GM19468 (cell line): ENCODE measurements around the gene AKAP6.

Experiments used
- ATAC-seq: cut with Tn5 transposase; IDR thresholded peaks from one replicate; pipeline ENCODE4 v1.9.1; 2021; ENCODE audit warnings: mild to moderate bottlenecking, moderate library complexity, moderate number of reproducible peaks; ENCODE audit not compliant: unreplicated experiment; ENCODE audit errors: extremely low read depth

AKAP6 gene

DNA sequence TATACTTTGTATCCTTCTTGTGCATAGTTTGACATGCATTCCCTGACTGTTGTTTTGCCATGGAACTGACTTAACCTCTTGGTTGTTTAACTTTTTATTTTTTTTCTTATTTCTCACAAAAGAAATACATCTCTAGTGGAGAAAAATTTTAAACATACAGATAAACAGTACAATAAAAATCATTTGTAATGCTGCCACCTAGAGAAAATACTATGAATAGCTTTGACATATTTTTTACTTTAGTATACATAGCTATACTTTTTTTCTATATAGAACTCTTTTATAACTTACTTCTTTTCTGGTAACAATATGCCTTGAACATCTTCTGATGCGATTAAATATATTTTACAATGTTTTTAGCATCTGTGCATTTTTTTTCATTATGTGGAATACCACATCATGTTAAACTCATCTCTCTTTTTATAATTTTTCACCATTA lies 184.5 kb downstream of the AKAP6 start:
- no peak for ATAC-seq

DNA sequence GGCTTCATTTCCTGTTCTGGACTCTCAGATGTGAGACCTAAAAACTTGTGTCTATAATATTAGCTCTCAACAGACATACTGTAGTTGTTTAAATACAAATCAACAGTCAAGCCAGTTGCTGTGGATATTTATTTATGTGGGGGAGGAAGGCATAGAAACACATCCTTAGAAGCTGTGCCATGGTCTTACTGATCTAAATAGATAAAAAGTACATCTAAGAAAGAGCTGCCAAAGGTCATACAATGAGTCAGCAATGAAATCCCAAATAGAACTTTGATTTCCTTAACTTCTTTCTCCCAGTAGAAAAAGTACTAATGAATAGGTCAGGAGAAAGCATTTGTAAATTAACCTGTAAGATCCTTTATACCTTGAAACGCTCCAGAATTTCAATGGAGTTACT lies 185.1 kb downstream of the AKAP6 start:
- ATAC-seq, result no peak

DNA sequence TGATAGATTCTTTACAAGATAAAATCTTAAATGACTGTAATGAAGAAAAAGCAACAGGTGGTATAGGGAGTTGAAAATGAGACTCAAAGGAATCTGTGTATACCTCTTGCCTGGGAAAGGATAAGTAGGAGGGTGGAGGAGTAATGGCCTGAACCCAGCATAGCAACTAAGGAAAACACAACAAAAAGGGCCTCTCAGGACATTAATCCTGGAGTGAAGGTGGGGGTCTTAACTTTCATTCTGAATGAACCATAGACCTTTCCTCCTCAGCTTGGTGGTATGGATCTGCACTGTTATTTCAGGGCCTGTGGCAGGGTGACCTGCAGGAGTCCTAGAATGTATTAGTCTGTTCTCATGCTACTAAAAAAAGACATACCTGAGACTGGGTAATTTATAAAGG lies 185.6 kb downstream of the AKAP6 start:
- ATAC-seq, result no peak

DNA sequence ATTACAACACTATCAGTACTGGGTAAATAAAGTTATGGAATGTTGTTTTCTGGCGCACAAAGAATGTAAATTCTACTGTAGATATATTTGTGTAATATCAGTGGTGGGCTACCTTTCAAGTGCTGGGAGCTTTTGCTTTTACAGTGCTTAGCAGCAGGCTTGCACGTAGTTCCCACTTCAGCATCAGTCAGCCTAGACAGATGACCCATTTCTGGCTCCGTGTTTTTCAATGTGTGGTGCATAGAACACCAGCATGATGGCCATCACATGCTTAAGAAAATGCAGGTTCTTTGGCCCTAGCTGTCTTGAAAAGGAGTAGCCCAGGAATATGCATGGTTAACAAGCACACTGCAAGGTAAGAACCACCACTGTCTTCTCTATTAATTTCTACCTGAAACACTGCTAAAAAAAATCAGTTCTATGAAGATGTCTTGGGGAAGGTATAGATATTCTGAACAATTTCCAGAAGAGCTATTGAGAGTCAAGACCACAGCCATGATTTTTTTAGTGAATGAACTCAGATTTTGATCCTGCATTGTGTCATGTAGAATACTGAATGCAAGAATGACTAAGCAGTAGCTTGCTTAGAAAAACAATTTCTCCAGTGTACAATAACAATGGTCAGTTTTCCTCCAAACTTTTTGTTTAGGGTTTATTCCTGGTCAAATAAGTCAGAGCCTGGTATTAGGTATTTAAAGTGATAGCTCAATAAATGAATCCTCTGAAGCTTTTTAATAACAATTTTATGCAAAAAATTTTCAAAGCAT lies 195.7 kb downstream of the AKAP6 start:
- ATAC-seq, result no peak

DNA sequence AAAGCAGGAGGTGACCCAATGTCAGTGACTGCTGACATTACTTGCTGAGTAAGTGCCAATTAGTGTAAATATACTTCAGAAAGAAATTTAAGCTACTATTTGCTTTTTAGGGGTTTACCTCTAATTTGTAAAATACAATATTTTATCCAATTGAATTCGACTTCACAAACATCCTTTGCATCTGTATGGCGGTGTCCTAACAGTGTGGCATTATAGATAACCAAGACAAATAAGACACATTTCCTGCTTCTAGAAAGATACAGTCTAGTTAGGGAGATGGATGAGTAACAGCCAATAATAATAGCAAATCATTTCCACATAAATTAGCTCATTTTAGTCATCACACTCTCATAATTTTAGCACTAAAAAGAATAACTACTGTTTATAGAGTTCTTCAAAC lies 196.5 kb downstream of the AKAP6 start:
- ATAC-seq, result no peak

DNA sequence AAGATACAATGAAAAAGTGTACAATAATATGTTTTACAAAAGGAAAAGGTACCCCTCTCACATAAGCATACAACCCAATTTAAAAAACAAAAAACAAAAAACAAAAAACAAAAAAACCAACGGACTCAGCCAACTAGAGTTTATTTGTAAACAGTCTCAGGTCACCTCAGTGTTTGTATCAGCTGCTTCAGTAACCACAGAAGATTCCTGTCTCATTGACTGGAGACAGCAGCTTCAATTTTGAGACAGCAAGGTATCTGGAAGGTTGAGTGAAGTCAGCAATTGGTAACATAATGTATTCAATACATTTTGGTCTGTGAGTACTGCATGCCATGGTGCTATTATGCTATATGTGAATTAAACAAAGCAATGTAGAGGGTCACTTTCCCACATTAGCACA lies 201.7 kb downstream of the AKAP6 start:
- no peak for ATAC-seq

DNA sequence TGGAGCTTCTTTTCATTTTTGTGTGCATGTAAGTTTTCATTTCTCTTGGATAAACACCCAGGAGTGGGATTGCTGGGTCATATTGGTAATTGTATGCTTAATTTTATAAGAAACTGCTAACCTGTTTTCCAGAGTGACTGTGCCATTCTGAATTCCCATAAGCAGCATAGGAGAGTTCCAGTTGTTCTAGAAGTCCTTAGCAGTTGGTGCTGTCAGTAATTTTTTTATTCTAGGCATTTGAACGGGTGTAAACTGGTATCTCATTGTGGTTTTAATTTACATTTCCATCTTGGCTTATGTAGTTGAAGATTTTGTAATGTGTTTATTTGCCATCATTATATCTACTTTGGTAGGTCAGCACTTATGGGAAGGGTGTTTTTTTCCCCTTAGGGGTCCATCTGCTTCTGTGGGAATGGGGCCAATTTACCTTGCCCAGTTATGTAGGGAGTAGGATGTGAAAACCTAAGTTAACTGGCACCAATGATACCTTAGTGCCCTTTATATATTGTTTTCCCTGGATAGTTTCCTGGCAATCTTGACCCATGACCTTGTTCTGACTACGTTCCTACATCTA lies 202.9 kb downstream of the AKAP6 start:
- no peak for ATAC-seq

DNA sequence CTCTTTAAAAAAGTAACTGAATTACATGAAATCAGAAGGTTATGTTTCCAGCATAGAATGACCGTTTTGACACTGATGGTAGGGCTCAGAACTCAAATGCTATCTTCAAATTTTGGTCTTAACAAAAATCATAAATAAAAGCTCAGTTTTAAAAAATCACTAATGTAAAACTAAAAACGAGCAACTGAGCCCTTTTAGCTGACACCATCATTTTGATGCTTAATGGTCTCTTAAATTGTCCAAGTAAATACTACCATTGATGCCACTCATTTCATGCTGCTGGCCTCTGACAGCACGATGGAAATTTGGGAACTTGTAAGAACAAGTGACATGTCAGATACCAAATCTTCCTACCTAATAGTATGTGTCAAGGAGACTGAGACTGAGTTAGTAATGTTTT lies 205.0 kb downstream of the AKAP6 start:
- ATAC-seq, result no peak

DNA sequence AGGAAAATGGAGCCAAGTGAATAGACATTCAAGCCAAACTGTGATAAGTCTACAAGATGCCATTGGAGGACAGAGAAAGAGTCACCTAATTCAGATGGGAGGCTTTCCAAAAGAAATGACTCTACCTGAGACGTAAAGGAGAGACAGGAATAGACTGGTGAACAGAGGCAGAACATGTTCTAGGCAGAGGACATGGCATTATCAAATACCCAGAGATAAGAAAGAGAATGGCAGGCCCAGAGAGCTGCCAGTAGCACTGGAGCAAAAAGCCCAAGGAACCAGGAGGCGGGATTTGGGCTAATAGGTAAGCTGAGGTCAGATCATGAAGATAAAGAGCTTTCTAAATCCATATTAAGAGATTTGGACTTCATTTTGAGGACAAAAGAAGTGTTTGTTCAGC lies 207.1 kb downstream of the AKAP6 start:
- no peak for ATAC-seq

DNA sequence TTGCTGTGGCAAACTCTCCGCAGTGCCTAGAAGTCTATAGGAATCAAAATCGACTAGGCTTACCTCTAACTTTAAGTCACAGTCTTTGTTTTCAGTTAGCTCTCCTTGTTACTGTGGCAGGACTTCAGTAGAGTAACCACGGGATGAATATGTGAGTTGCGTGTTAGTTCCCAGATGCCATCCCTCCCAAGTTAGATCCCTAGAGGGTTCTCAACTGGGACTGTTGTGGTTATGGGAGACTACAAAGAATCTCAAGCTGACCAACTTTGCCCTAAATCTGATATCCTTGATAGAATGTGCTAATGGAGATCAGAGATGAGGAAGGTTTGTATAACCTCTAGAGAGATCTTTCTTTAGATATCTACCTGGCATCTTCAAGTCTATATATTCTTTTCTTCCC lies 208.1 kb downstream of the AKAP6 start:
- no peak for ATAC-seq

DNA sequence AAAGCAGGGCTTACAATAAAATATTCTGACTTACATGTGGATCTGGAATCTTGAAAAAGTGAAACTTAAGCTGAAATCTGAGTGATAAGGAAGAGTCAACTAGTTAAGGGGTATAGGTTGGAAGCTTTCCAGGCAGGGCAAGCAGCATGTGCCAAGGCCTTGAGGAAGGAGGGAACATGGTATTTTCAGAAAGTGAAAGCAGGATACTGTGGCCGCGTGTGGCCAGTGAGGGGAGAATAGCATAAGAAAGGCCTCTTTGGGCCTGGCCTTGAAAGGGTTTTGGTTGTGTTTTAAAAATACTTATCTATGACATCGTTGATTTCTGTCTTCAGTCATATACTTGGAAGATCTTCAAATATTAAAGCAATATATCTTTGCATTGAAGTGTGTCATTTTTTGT lies 213.4 kb downstream of the AKAP6 start:
- no peak for ATAC-seq

DNA sequence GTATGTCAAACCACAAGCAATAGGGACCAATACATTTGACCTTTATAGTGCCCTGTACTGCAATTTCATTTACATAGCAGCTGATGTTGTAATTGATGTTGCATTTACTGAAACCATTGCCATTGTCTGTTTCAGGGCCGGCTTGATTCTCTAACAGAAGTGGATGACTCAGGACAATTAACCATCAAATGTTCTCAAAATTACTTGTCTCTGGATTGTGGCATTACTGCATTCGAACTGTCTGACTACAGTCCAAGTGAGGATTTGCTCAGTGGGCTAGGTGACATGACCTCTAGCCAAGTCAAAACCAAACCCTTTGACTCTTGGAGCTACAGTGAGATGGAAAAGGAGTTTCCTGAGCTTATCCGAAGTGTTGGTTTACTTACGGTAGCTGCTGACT lies 216.0 kb downstream of the AKAP6 start:
- ATAC-seq, result no peak

DNA sequence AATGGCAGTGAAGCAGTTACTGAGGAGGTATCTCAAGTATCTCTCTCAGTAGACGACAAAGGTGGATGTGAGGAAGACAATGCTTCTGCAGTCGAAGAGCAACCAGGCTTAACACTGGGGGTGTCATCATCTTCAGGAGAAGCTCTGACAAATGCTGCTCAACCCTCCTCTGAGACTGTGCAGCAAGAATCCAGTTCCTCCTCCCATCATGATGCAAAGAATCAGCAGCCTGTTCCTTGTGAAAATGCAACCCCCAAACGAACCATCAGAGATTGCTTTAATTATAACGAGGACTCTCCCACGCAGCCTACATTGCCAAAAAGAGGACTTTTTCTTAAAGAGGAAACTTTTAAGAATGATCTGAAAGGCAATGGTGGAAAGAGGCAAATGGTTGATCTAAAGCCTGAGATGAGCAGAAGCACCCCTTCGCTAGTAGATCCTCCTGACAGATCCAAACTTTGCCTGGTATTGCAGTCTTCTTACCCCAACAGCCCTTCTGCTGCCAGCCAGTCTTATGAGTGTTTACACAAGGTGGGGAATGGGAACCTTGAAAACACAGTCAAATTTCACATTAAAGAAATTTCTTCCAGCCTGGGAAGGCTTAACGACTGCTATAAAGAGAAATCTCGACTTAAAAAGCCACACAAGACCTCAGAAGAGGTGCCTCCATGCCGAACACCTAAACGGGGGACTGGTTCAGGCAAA lies 216.6 kb downstream of the AKAP6 start:
- no peak for ATAC-seq

DNA sequence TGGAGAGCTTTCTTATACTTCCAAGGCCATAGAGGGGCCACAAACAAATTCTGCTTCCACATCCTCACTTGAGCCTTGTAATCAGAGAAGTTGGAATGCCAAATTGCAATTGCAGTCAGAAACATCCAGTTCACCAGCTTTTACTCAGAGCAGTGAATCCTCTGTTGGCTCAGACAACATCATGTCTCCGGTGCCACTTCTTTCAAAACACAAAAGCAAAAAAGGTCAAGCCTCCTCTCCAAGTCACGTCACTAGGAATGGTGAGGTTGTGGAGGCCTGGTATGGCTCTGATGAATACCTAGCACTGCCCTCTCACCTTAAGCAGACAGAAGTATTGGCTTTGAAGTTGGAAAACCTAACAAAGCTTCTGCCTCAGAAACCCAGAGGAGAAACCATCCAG lies 217.1 kb downstream of the AKAP6 start:
- ATAC-seq, result no peak

DNA sequence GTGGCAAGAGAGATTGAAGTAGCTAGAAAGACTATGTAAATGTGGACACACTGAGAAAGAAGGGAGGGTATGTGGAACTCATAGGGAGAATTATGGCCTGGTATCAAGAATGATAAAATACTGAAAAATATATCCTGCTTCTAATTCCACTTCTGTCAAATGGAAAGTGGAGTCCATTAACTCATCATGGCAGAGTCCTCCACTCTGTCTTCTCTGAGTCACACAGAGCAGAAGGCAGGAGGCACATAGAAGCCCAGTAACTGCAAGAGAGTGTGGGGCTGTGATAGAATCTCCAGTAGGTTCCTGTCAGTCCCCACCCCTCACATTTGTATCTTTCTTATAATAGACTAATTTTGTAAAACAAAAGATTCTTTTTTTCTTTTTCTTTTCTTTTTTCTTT lies 223.7 kb downstream of the AKAP6 start:
- no peak for ATAC-seq

DNA sequence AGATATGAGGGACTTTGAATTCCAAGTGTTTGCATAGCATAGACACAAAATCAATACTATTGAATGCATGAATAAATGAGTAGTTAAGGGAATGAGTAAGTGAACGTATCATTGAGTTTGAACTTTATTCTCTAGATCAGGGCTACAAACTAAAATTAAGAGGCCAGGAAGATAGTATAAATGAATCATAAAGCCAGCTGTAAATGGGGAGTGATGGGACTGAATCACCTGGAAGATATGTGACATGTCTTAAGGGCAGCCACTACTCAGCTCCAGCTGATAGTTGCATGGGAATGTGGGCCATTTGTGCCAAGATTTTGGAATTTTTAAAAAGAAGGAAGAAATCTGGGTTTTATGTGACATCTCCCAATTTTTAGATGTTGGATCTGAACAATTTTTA lies 229.9 kb downstream of the AKAP6 start:
- ATAC-seq, result no peak

DNA sequence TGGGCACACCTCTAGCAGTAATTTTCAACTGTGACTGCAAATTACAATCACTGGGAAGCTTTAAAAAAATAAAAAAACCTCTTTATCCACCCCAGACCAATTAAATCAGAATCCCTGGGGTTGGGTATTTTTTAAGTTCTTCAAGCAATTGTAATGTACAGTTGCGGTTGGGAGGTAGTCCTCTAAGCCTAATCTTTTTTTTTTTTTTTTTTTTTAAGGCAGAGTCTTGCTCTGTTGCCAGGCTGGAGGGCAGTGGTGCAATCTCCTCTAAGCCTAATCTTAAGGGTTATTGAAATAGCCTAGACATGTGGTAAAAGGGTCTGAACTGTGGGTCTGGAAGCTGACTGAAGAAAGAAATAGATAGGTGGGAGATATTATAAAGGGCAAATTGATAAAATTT lies 230.5 kb downstream of the AKAP6 start:
- no peak for ATAC-seq

DNA sequence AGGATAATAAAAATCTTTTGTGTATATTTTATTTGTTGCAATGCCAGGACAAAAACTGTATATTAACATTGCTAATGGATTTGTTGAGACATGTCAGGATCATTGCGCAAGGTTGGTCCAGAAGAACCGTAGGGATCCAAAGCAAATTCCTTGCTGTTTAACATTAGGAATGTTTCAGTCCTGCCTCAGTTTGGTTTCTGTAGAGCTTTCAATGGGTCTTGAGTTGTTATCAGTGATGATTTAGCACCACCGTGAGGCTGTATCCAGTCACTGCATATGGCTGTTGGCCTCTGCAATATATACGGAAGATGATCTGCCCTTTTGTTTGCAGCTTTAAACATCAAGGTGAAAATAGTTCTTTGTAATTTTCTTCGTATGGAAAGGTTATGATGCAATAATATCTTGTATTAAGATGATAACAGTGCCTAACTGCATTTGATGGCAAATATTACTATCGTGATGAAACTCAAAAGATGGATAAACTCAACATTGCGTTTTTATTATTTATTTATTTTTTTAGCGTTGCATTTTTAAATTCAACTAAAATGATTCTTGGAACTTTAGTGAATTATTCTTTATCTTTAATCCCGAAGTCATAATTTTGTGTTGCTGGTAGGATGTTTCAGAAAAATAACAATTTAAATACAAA lies 231.2 kb downstream of the AKAP6 start:
- no peak for ATAC-seq

DNA sequence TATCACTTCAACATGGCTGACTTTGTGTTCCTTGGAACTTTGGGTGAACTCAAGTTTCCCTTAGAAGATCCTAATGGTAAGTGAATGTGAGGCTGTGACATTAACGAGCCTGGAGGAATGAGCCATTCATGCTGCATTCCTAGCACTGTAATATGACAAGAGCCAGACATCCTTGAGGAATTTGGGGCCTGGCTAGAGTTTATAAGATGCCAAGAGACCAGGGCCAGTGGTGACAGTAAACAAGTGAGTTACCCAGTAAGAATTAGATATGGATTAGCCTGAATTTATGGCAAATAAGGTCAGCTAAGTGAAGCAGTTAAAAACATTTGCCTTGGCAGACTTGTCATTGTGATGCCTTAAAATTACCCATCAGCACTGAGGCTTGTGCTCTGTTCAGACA lies 232.4 kb downstream of the AKAP6 start:
- ATAC-seq, result no peak

DNA sequence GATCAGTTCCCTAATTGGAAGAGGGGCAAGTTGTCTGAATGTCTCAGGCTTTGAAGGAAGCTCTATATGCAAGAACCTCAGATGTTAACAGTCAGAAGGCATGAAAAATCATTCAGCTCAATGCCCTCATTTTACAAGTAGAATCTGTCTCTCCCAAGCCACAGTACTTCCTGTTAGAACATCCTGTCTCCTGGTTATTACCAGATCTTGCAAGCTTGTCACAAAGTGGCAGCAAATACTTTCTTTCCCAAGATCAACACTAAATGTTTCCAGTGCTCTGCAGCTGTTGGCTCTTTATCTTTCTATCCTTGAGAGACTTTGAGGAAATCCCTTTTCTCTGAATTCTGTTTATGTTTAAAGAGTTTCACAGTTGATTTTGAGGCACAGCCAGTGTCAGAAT lies 235.5 kb downstream of the AKAP6 start:
- no peak for ATAC-seq

DNA sequence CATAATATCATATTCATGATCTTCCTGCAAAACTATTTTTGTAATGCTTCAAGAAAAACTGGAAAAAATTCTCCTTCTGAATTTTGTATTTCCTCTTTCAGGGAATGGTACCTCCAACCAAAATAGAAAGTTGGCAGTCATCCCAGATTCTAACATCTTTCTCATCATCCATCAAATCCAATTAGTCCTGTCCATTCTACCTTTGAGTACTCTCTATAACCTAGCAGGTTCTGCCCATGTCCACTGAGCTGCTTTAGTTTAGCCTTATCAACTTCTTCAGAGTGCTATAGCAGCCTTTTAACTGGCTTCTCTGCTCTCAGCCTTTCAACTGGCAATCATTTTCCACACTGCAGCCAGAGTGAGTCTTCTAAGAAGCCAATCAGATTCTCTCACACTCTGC lies 236.2 kb downstream of the AKAP6 start:
- ATAC-seq, result no peak
